CD4-positive, alpha-beta T cell treated with Interleukin-10 for 1 hour (primary cell): ENCODE measurements around the gene SESN1.

Source experiments
- DNase-seq: peaks from one replicate; pipeline ENCODE4 v3.0.0-alpha.2; 2020

SESN1 gene

GRCh38 chr6:109024784-109025183 is 69.9 kb downstream of the SESN1 start:
- no peak for DNase-seq

- DNase-seq, result no peak
Measured at GRCh38 chr6:109024368-109024767, 70.3 kb downstream of the SESN1 start.

GRCh38 chr6:109023356-109023925 is 71.2 kb downstream of the SESN1 start:
- no peak for DNase-seq

- no peak for DNase-seq
Measured at GRCh38 chr6:109021870-109022269, 72.8 kb downstream of the SESN1 start.

GRCh38 chr6:109019911-109020310 is 74.7 kb downstream of the SESN1 start:
- peak; percentile 72 for DNase-seq

GRCh38 chr6:109015176-109015575 is 79.5 kb downstream of the SESN1 start:
- no peak for DNase-seq

GRCh38 chr6:109014606-109015005 is 80.0 kb downstream of the SESN1 start:
- DNase-seq, result no peak

GRCh38 chr6:109013656-109014305 is 80.9 kb downstream of the SESN1 start:
- DNase-seq, result no peak

- no peak for DNase-seq
Measured at GRCh38 chr6:109010705-109011102, 83.9 kb downstream of the SESN1 start.

- DNase-seq, result no peak
Measured at GRCh38 chr6:109009962-109010704, 84.5 kb downstream of the SESN1 start.

- peak; percentile 93 for DNase-seq
Measured at GRCh38 chr6:109009236-109009961, 85.2 kb downstream of the SESN1 start.

GRCh38 chr6:109008537-109009235 is 86.0 kb downstream of the SESN1 start:
- DNase-seq, result peak; percentile 45

- DNase-seq, result no peak
Measured at GRCh38 chr6:109008054-109008453, 86.6 kb downstream of the SESN1 start.

GRCh38 chr6:109007521-109007920 is 87.1 kb downstream of the SESN1 start:
- no peak for DNase-seq

- DNase-seq, result no peak
Measured at GRCh38 chr6:109006818-109007217, 87.8 kb downstream of the SESN1 start.

- no peak for DNase-seq
Measured at GRCh38 chr6:109002882-109003281, 91.8 kb downstream of the SESN1 start.

GRCh38 chr6:109002051-109002697 is 92.5 kb downstream of the SESN1 start:
- no peak for DNase-seq

- no peak for DNase-seq
Measured at GRCh38 chr6:109001291-109001894, 93.3 kb downstream of the SESN1 start.

GRCh38 chr6:109000289-109000688 is 94.4 kb downstream of the SESN1 start:
- no peak for DNase-seq

GRCh38 chr6:108999428-108999827 is 95.2 kb downstream of the SESN1 start:
- DNase-seq, result no peak

- DNase-seq, result no peak
Measured at GRCh38 chr6:108998485-108998884, 96.2 kb downstream of the SESN1 start.

- DNase-seq, result no peak
Measured at GRCh38 chr6:108996208-108996607, 98.4 kb downstream of the SESN1 start.
